Stomach (tissue), 4 donors: ENCODE measurements around the gene PANX3.

ENCODE experiments used
- CTCF ChIP-seq, 7 experiments: fragments of 450-650 bp in 4 of 7; fragments of 200-600 bp in 3 of 7; sonication (generic) in 3 of 7; IDR thresholded peaks; one replicate each; pipeline ENCODE4 v1.5.1; 2016 to 2019; ENCODE audit warnings: antibody characterized with exemption in 7 of 7, control low read depth in 2 of 7, mild to moderate bottlenecking in 1 of 7
- POLR2A ChIP-seq, 4 donors: fragments of 450-650 bp; IDR thresholded peaks; one replicate each; pipeline ENCODE4 v1.6.1; 2016; ENCODE audit warnings: antibody characterized with exemption in 4 of 4, control low read depth in 2 of 4, mild to moderate bottlenecking in 1 of 4, moderate library complexity in 1 of 4

DNA sequence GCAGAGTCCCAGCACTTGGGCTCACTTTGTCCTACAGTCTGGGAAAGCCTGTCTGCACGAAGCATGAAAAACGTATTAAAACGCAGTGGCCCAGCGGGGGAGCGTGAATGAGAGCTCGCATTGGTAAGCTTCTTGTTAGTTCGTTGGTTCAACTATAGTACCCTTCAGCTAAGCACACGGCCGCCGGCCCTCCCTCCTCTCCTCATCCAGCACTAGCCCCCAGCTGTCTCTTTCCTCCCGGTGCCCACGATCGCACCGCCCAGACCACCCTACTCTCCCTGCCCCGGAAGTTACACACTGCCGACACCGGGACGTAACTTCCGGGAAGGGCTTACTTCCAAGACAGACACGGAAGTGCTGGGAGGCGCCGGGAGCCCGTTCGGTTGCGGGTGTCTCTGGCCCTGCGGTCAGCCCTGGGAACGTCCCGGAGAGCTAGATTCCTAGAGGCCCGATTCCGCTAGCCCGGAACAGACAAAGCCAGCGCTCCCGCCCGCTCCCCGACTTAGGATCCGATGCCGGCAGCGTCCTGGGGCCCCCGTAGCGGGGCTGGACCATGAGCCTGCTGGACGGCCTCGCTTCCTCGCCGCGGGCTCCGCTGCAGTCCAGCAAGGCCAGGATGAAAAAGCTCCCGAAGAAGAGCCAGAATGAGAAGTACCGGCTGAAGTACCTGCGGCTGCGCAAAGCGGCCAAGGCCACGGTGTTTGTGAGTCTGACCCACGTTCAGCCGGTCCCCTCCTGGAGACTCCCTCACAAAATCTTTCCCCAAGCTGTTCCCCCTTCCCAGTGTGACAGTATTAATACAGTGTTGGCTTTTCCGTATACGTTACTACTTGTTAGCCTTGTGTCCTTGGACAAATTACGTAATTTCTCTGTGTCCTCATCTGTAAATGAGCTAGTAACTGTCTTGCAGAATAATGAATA lies 11.6 kb downstream of the PANX3 start, which contains the start of gene TBRG1:
- TF ChIP-seq CTCF (IDR thresholded peaks at IDR 0.05): no peak
- TF ChIP-seq POLR2A (IDR thresholded peaks at IDR 0.05): peak in 2 of 4 donors; percentile 29 to 71
